Subcutaneous abdominal adipose tissue (tissue), 5 donors: ENCODE measurements around the gene EN2.

Source experiments
- H3K27ac ChIP-seq: one replicate; pipeline ENCODE4 v1.7.0; 2013; ENCODE audit warnings: low read depth, mild to moderate bottlenecking, inconsistent platforms, low read length, moderate library complexity
- H3K27me3 ChIP-seq, 5 donors: one replicate each; pipeline ENCODE4 v1.7.0; 2013; ENCODE audit warnings: low read length in 5 of 5, inconsistent platforms in 1 of 5; ENCODE audit not compliant: control insufficient read depth in 5 of 5, insufficient read depth in 4 of 5
- H3K36me3 ChIP-seq, 5 donors: one replicate each; pipeline ENCODE4 v1.7.0; 2013; ENCODE audit warnings: low read length in 5 of 5; ENCODE audit not compliant: control insufficient read depth in 5 of 5, insufficient read depth in 5 of 5
- H3K4me1 ChIP-seq, 5 donors: one replicate each; pipeline ENCODE4 v1.7.0; 2013; ENCODE audit warnings: low read length in 5 of 5, mild to moderate bottlenecking in 3 of 5, moderate library complexity in 1 of 5; ENCODE audit not compliant: control insufficient read depth in 5 of 5, insufficient read depth in 5 of 5
- H3K4me3 ChIP-seq, 5 donors: one replicate each; pipeline ENCODE4 v1.7.0; 2013; ENCODE audit warnings: low read length in 5 of 5, low read depth in 1 of 5
- H3K9ac ChIP-seq, 5 donors: one replicate each; pipeline ENCODE4 v1.7.0; 2013; ENCODE audit warnings: low read length in 5 of 5, mild to moderate bottlenecking in 4 of 5, moderate library complexity in 3 of 5
- H3K9me3 ChIP-seq, 5 donors: one replicate each; pipeline ENCODE4 v1.7.0; 2013; ENCODE audit warnings: low read length in 5 of 5; ENCODE audit not compliant: control insufficient read depth in 5 of 5
- donor health status: healthy.
- donor health status: healthy.
- donor health status: healthy.
- donor health status: healthy.
- donor health status: healthy.

EN2 gene

GRCh38 chr7:155470186-155470487, 12.2 kb downstream of the EN2 start:
- Histone ChIP-seq H3K9me3 (peaks cover 0 to under 1% (median 0%) of the 10 kb centered on the region in 5 donors), H3K27ac (no peak overlapping the region), H3K36me3 (no peaks in the 10 kb centered on the region), H3K4me1 (peaks cover 0 to 25% (median 20%) of the 10 kb centered on the region in 5 donors), H3K27me3 (peaks cover 63 to 98% (median 95%) of the 10 kb centered on the region in 5 donors), H3K4me3 (no peak overlapping the region), H3K9ac (no peak overlapping the region)

- Histone ChIP-seq H3K9me3 (peaks cover 5 to 8% (median 6%) of the 10 kb centered on the region in 5 donors), H3K4me1 (peaks cover 0 to 25% (median 20%) of the 10 kb centered on the region in 5 donors), H3K36me3 (no peaks in the 10 kb centered on the region), H3K27ac (no peak overlapping the region), H3K9ac (no peak overlapping the region), H3K27me3 (peaks cover 63 to 97% (median 89%) of the 10 kb centered on the region in 5 donors), H3K4me3 (no peak overlapping the region)
Measured at GRCh38 chr7:155470686-155471638, 13.0 kb downstream of the EN2 start.

DNA sequence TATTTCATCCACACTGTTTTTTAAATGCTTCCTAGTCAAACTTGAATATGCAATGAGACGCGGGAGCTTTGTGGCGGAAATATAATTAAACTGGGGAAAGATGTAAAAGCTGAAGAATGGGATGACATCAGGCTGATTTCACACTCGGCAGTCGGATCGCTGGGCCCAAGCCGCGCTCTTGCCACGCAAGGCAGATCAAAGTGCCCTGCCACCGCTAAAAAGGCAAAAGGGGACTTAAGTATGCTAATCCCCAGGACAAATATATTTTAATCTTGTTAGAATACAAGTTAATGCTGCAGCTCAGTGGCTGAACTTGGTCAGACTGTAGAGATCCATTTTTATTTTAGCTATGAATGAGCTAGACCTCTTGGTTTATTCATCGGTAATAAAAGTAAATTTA, 13.8 kb downstream of the EN2 start:
- peaks cover 57 to 93% (median 88%) of the 10 kb centered on the region in 5 donors for H3K27me3 ChIP-seq

GRCh38 chr7:155477476-155477875, 19.5 kb downstream of the EN2 start:
- peaks cover 7 to 11% (median 8%) of the 10 kb centered on the region in 5 donors for H3K9me3 ChIP-seq
- no peaks in the 10 kb centered on the region for H3K36me3 ChIP-seq
- peaks cover 26 to 55% (median 46%) of the 10 kb centered on the region in 5 donors for H3K27me3 ChIP-seq

More for the DNA sequence above, 13.8 kb downstream of the EN2 start:
- no peak overlapping the region for H3K27ac ChIP-seq
- H3K4me3 ChIP-seq = no peak overlapping the region
- peaks cover 0 to 22% (median 14%) of the 10 kb centered on the region in 5 donors for H3K4me1 ChIP-seq
- H3K36me3 ChIP-seq = no peaks in the 10 kb centered on the region
- peaks cover 7 to 11% (median 8%) of the 10 kb centered on the region in 5 donors for H3K9me3 ChIP-seq
- no peak overlapping the region for H3K9ac ChIP-seq

DNA sequence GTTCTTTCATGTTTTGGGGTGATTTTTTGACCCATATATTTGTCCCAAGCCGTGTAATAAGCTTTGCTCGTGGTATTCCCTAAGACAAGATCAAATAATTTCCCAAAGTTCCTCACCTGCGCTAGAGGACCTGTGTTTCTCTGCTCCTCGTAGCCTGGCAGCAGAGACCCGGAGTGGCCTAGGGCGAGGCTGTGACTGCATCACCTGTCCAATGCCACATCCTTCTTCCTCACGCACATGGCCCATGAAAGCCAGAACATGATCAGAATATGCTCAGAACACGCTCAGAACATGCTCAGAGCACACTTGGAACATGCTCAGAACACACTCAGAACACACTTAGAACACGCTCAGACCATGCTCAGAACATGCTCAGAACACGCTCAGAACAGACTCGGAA, 23.8 kb downstream of the EN2 start:
- Histone ChIP-seq H3K36me3 (no peaks in the 10 kb centered on the region), H3K4me1 (peaks cover 0 to 5% (median 0%) of the 10 kb centered on the region in 5 donors), H3K9me3 (peaks cover 0 to 2% (median 0%) of the 10 kb centered on the region in 5 donors), H3K9ac (no peak overlapping the region), H3K27me3 (peaks cover 26 to 39% (median 33%) of the 10 kb centered on the region in 5 donors), H3K27ac (no peak overlapping the region), H3K4me3 (no peak overlapping the region)

More at GRCh38 chr7:155477476-155477875, 19.5 kb downstream of the EN2 start:
- H3K4me1 ChIP-seq = peaks cover 0 to 5% (median 0%) of the 10 kb centered on the region in 5 donors
- no peak overlapping the region for H3K4me3 ChIP-seq
- H3K9ac ChIP-seq = no peak overlapping the region
- H3K27ac ChIP-seq = no peak overlapping the region

GRCh38 chr7:155482511-155483183, 24.7 kb downstream of the EN2 start:
- Histone ChIP-seq H3K36me3 (no peaks in the 10 kb centered on the region), H3K27me3 (peaks cover 26 to 44% (median 33%) of the 10 kb centered on the region in 5 donors), H3K4me3 (no peak overlapping the region), H3K9me3 (peaks cover 0 to 2% (median 0%) of the 10 kb centered on the region in 5 donors), H3K27ac (no peak overlapping the region), H3K4me1 (peaks cover 0 to 5% (median 0%) of the 10 kb centered on the region in 5 donors), H3K9ac (no peak overlapping the region)

GRCh38 chr7:155483245-155483644, 25.3 kb downstream of the EN2 start:
- peaks cover 26 to 47% (median 38%) of the 10 kb centered on the region in 5 donors for H3K27me3 ChIP-seq
- H3K9ac ChIP-seq = no peak overlapping the region
- H3K9me3 ChIP-seq = peaks cover 0 to 2% (median 0%) of the 10 kb centered on the region in 5 donors
- H3K4me3 ChIP-seq = no peak overlapping the region
- H3K4me1 ChIP-seq = peaks cover 0 to 5% (median 0%) of the 10 kb centered on the region in 5 donors
- no peak overlapping the region for H3K27ac ChIP-seq
- H3K36me3 ChIP-seq = no peaks in the 10 kb centered on the region

- Histone ChIP-seq H3K27me3 (peaks cover 26 to 51% (median 43%) of the 10 kb centered on the region in 5 donors), H3K9me3 (peaks cover 0 to 2% (median 0%) of the 10 kb centered on the region in 5 donors), H3K27ac (no peak overlapping the region), H3K36me3 (no peaks in the 10 kb centered on the region), H3K4me1 (peaks cover 0 to 5% (median 0%) of the 10 kb centered on the region in 5 donors), H3K9ac (no peak overlapping the region), H3K4me3 (no peak overlapping the region)
Measured at GRCh38 chr7:155483868-155484325, 26.0 kb downstream of the EN2 start.

DNA sequence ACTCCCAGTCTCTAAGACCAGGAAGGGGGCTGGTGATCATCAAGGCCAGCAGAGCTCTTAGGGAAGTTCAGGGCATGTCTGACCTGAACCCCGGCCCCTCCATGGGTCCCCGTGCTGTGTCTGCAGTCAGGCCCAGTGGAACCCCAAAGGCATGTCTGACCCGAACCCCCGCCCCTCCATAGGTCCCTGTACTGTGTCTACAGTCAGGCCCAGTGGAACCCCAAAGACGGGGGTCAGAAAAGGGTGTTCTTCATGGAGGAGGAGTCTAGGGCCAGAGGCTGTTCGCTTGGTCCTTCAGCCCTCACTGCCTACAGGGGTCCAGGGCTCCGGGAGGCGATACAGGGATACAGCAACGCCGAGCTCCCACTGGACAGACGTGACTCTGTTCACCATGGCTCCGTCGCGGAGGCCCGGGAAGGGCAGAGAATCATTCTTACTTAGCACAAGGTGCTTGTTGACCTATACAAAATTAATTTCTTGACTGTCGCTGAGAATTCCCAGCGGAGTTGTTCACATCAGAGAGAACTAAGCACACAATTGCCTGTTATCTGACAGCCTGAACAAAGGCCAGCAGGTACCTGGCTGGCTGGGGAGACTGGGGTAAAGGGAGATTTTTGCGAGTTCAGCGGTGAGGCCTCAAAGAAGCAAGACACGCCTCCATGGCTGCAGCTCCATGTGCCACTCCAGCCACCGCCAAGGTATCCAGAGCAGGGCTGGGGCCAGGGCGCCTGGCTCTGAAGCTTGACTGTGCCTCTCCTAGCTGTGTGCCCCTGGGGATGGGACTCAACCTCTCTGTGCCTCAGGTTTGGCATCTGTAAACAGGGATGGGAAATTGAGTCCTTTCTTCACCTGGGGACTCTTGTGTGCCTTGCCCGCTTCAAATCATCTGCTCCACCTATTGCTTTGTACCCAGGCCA, 26.8 kb downstream of the EN2 start:
- Histone ChIP-seq H3K9ac (no peak overlapping the region), H3K9me3 (peaks cover 0 to 2% (median 0%) of the 10 kb centered on the region in 5 donors), H3K36me3 (no peaks in the 10 kb centered on the region), H3K27me3 (peaks cover 29 to 56% (median 45%) of the 10 kb centered on the region in 5 donors), H3K27ac (no peak overlapping the region), H3K4me3 (no peak overlapping the region), H3K4me1 (peaks cover 0 to 5% (median 0%) of the 10 kb centered on the region in 5 donors)
